Astrocyte of the cerebellum (primary cell): ENCODE data around the gene MYEOV.

Source experiments
- DNase-seq: peaks from one replicate; pipeline ENCODE4 v3.0.0-alpha.2; 2011; ENCODE audit warnings: low read depth
- H3K4me3 ChIP-seq: 2 replicates; pipeline ENCODE4 v1.5.1; 2011; ENCODE audit warnings: mild to moderate bottlenecking, low read depth, low read length, moderate library complexity
- CTCF ChIP-seq: IDR thresholded peaks from 2 replicates; pipeline ENCODE4 v1.5.1; 2012; ENCODE audit warnings: low read length, low read depth, moderate library complexity, mild to moderate bottlenecking; ENCODE audit errors: missing control alignments
- in situ Hi-C: cut with HindIII; loops from 2 replicates; pipeline ENCODE4 v1.10.0; 2017; ENCODE audit warnings: low sequenced_read_pairs

The MYEOV gene

GRCh38 chr11:69275178-69275577 lies 18.8 kb upstream of the MYEOV start:
- no peak for DNase-seq
- TF ChIP-seq CTCF = no peak
- in situ Hi-C loops = no loop called here
- no peak overlapping the region for H3K4me3 ChIP-seq

DNA sequence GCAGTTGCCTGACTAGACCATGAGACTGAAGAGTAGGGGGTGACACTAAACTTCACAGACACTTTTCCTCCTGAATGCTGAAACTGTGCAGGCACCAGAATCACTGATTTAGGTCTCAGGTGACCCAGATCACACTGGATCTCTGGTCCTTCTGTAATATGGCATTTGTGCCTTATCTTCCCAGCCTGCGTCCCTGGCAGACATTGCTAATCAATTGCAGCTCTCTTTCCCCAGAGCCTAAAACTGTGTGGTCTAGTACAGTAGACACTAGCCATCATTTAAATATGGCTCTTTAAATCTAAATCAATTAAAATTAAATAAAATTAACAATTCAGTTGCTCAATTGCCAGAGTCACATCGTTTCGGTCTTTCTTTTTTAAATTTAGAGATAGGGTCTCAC lies 17.8 kb upstream of the MYEOV start:
- no peak for TF ChIP-seq CTCF
- in situ Hi-C loops = no loop called here
- no peak for DNase-seq
- H3K4me3 ChIP-seq = no peak overlapping the region

- TF ChIP-seq CTCF = no peak
- no peak overlapping the region for H3K4me3 ChIP-seq
- no peak for DNase-seq
- in situ Hi-C loops = no loop called here
These were observed 16.7 kb upstream of the MYEOV start for GRCh38 chr11:69277074-69277809.

GRCh38 chr11:69278091-69278867 lies 15.7 kb upstream of the MYEOV start:
- no peak overlapping the region for H3K4me3 ChIP-seq
- TF ChIP-seq CTCF = no peak
- in situ Hi-C loops = no loop called here
- DNase-seq = no peak

DNA sequence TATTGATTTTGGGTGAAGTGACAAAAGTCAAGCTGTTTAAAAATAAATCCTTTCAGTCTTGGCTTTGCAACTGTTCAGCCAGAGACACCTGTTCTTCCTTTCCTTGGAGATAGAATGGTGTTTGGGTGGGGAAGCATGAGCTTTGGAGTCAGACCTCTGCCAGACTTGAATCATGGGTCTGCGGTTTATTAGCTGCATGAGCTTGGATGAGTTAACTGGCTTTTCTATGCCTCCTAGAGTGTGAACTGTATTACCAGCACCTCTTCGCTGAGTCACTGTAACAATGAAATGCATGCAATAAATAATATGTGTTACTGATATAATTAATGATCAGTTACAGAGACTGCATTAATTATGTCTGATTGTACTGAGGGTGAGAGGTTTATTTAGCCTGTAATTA lies 13.5 kb upstream of the MYEOV start:
- in situ Hi-C loops = no loop called here

DNA sequence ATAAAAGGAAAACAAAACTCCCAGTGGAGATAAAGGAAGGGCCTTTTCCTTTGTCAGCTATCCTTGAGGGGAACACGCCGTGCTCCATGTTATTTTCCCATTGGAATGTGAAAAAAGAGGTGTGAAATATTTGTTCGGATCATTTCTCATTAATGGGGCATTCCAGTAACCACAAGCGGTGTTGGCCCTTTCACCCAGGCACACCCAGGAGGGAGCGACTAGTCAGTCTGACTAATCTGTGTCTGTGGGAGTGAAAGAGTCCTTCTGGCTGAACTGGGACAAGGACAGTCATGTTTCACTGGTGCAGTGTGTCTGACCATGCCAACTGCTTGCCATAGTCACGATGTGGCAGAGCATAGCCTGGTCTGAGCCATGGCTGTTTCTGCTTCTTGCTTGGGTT lies 13.0 kb upstream of the MYEOV start:
- no peak overlapping the region for H3K4me3 ChIP-seq
- in situ Hi-C loops = no loop called here
- DNase-seq = peak; percentile 59
- TF ChIP-seq CTCF = no peak

More for the DNA sequence above, 13.5 kb upstream of the MYEOV start:
- no peak overlapping the region for H3K4me3 ChIP-seq
- no peak for TF ChIP-seq CTCF
- DNase-seq = peak; percentile 83
